HepG2 (cell line): ENCODE data around the gene VSIR. TPM values are rescaled to one million over a fixed set of nuclear protein-coding genes. Genes with fewer than 3 reads are reported as not detected.

ENCODE experiments used
- ATAC-seq: fragments of 200-7000 bp; cut with Tn5 transposase; 3 replicates; pipeline ENCODE4 v1.9.1; 2020; ENCODE audit warnings: mild to moderate bottlenecking, moderate library complexity
- BruUV-seq: library from RNA; stranded (reverse); fragments of 400-500 nt; replicated peaks from 2 replicates; lab custom pipeline; 2021; lab: Mats Ljungman, UMichigan
- CTCF ChIA-PET: fragments of 300-600 bp; formaldehyde crosslinking; extraction: SDS; loops from one replicate; lab custom pipeline; 2021; ENCODE audit warnings: low total read pairs, inconsistent platforms, low intra/inter-chr PET ratio; lab: Yijun Ruan, JAX
- POLR2A ChIA-PET: fragments of 350-600 bp; sonication (Branson Sonifier 250); formaldehyde crosslinking; loops from one replicate; lab custom pipeline; 2020; ENCODE audit warnings: antibody characterized with exemption, inconsistent platforms; lab: Yijun Ruan, JAX
- DNase-seq: peaks from one replicate; pipeline ENCODE4 v3.0.0-alpha.2; 2015; ENCODE audit warnings: low spot score
- FAIRE-seq: peaks from 3 replicates; lab custom pipeline; 2011; peaks lifted over from hg19 to GRCh38; lab: Jason Lieb, UNC
- H2AFZ ChIP-seq: one replicate; pipeline ENCODE4 v1.6.1; 2011; ENCODE audit warnings: low read length, inconsistent platforms
- H3K27ac ChIP-seq: fragments of 300-600 bp; 3 replicates; pipeline ENCODE4 v1.8.0; 2011; ENCODE audit warnings: mixed run types, mild to moderate bottlenecking, mixed read lengths, low read length, inconsistent platforms; ENCODE audit not compliant: insufficient read depth; ENCODE audit errors: extremely low read length
- H3K27me3 ChIP-seq, 2 experiments: fragments of 200-600 bp in 1 of 2; 2 replicates in 1 of 2; 3 replicates in 1 of 2; pipeline versions ENCODE4 v1.6.0 to v1.8.0; 2011; ENCODE audit warnings: low read length in 2 of 2, mild to moderate bottlenecking in 2 of 2, moderate library complexity in 2 of 2, inconsistent platforms in 1 of 2; ENCODE audit not compliant: insufficient read depth in 2 of 2, control insufficient read depth in 1 of 2
- H3K36me3 ChIP-seq, 2 experiments: fragments of 200-600 bp in 1 of 2; replicated peaks in 1 of 2; 2 replicates in 1 of 2; 3 replicates in 1 of 2; pipeline versions ENCODE4 v1.5.1 to v1.8.0; 2011; ENCODE audit warnings: low read length in 2 of 2, inconsistent platforms in 1 of 2; ENCODE audit not compliant: insufficient read depth in 2 of 2, control insufficient read depth in 1 of 2
- H3K4me1 ChIP-seq: 2 replicates; pipeline ENCODE4 v1.5.1; 2012; ENCODE audit warnings: low read length, inconsistent platforms; ENCODE audit not compliant: insufficient read depth
- H3K4me2 ChIP-seq: 2 replicates; pipeline ENCODE4 v1.6.0; 2011; ENCODE audit warnings: low read depth, low read length, inconsistent platforms
- H3K4me3 ChIP-seq, 3 experiments: fragments of 200-600 bp in 1 of 3; sonication (generic), shearing (Covaris generic) in 1 of 3; replicated peaks in 1 of 3; 2 replicates each; pipeline ENCODE4 v1.5.1; 2011 to 2016; ENCODE audit warnings: low read length in 3 of 3, inconsistent platforms in 2 of 3, low read depth in 2 of 3, mild to moderate bottlenecking in 2 of 3, control low read depth in 1 of 3, mixed read lengths in 1 of 3; ENCODE audit not compliant: insufficient read depth in 1 of 3
- H3K79me2 ChIP-seq: one replicate; pipeline ENCODE4 v1.6.1; 2011; ENCODE audit warnings: low read length, inconsistent platforms; ENCODE audit not compliant: insufficient read depth
- H3K9ac ChIP-seq: 2 replicates; pipeline ENCODE4 v1.6.0; 2011; ENCODE audit warnings: mild to moderate bottlenecking, low read depth, low read length, inconsistent platforms; ENCODE audit not compliant: insufficient read depth
- H3K9me3 ChIP-seq: 2 replicates; pipeline ENCODE4 v1.5.1; 2012; ENCODE audit warnings: mild to moderate bottlenecking, low read length
- H4K20me1 ChIP-seq: 2 replicates; pipeline ENCODE4 v1.6.0; 2011; ENCODE audit warnings: inconsistent platforms, mild to moderate bottlenecking, low read length, moderate library complexity; ENCODE audit not compliant: insufficient read depth
- ARHGAP35 ChIP-seq: sonication (generic); formaldehyde crosslinking; IDR thresholded peaks from 2 replicates; pipeline ENCODE4 v1.9.0; 2022; ENCODE audit warnings: mild to moderate bottlenecking, inconsistent platforms, moderate library complexity, missing genetic modification reagents, borderline replicate concordance
- CTCF ChIP-seq: sonication (generic); formaldehyde crosslinking; IDR thresholded peaks from 2 replicates; pipeline ENCODE4 v1.5.0; 2020; ENCODE audit warnings: mild to moderate bottlenecking, missing genetic modification reagents, moderate library complexity
- MZF1 ChIP-seq: sonication (generic); formaldehyde crosslinking; IDR thresholded peaks from 2 replicates; pipeline ENCODE4 v1.8.1; 2023; ENCODE audit warnings: mild to moderate bottlenecking, missing genetic modification reagents, borderline replicate concordance
- NR2C2 ChIP-seq: sonication (generic); formaldehyde crosslinking; IDR thresholded peaks from 2 replicates; pipeline ENCODE4 v1.4.0; 2020; ENCODE audit warnings: missing genetic modification reagents, mild to moderate bottlenecking, moderate library complexity, borderline replicate concordance
- NR2F6 ChIP-seq, 2 experiments: IDR thresholded peaks; 2 replicates each; pipeline ENCODE4 v1.6.1; 2016; ENCODE audit warnings: antibody characterized with exemption in 1 of 2, mild to moderate bottlenecking in 1 of 2
- RBAK ChIP-seq: sonication (generic); formaldehyde crosslinking; IDR thresholded peaks from 2 replicates; pipeline ENCODE4 v1.5.1; 2020; ENCODE audit warnings: mild to moderate bottlenecking, missing genetic modification reagents
- SMARCC2 ChIP-seq: fragments of 450-650 bp; IDR thresholded peaks from 2 replicates; pipeline ENCODE4 v1.6.1; 2017; ENCODE audit warnings: antibody characterized with exemption, mild to moderate bottlenecking
- STAG1 ChIP-seq: sonication (generic); formaldehyde crosslinking; IDR thresholded peaks from 2 replicates; pipeline ENCODE4 v1.4.0; 2020; ENCODE audit warnings: missing genetic modification reagents
- TARDBP ChIP-seq: sonication (generic); formaldehyde crosslinking; IDR thresholded peaks from 2 replicates; pipeline ENCODE4 v1.8.0; 2022; ENCODE audit warnings: mild to moderate bottlenecking, missing genetic modification reagents
- WGBS: methylation state at CpG from one replicate; pipeline ENCODE4 v1.1.6; 2017; ENCODE audit warnings: low lambda C conversion rate; 5-methylcytosine and 5-hydroxymethylcytosine counted together
- in situ Hi-C: cut with HindIII; loops from 2 replicates; pipeline ENCODE4 v1.10.0; 2017; ENCODE audit warnings: low pct_unique_long_range_greater_than_20kb; ENCODE audit not compliant: extremely low pct_ligation_motif_present
- intact Hi-C: fragments of 100-400 bp; cut with micrococcal nuclease; formaldehyde crosslinking; loops from one replicate; pipeline ENCODE4 v1.10.0; 2022; ENCODE audit not compliant: unreplicated experiment
- polyA plus RNA-seq, 8 experiments: library from polyadenylated mRNA; depleted of rRNA in 3 of 8; stranded (reverse) in 7 of 8; unstranded in 1 of 8; fragments of >200 nt; fragmentation: Illumina TruSeq in 4 of 8; extraction: Trizol in 4 of 8; gene quantifications; 2 replicates each; pipeline versions ENCODE4 v1.2.1 to v1.2.3, GENCODE V29; 2011 to 2016; ENCODE audit warnings: low read depth in 4 of 8, missing spikeins in 1 of 8, mixed read lengths in 1 of 8; ENCODE audit not compliant: insufficient read depth in 1 of 8
- total RNA-seq, 5 experiments: library from RNA; depleted of rRNA; stranded (reverse); fragments of >200 nt; fragmentation: Illumina TruSeq; extraction: Trizol; gene quantifications; 2 replicates each; pipeline ENCODE4 v1.2.3, GENCODE V29; 2016; ENCODE audit warnings: low read depth in 1 of 5
- TF ChIP-seq, protein P1 (sequence below): sonication (generic); formaldehyde crosslinking; IDR thresholded peaks from 2 replicates; pipeline ENCODE4 v1.5.1; 2020; ENCODE audit warnings: mild to moderate bottlenecking, missing genetic modification reagents, borderline replicate concordance
- TF ChIP-seq, protein P2 (sequence below), 2 experiments: fragments of 450-650 bp in 1 of 2; sonication (generic) in 1 of 2; formaldehyde crosslinking; IDR thresholded peaks; 2 replicates each; pipeline versions ENCODE4 v1.5.0 to v1.8.0; 2020 to 2022; ENCODE audit warnings: mild to moderate bottlenecking in 1 of 2, missing genetic modification reagents in 1 of 2
- TF ChIP-seq, protein P3 (sequence below): sonication (generic); formaldehyde crosslinking; IDR thresholded peaks from 2 replicates; pipeline ENCODE4 v1.4.0; 2020; ENCODE audit warnings: mild to moderate bottlenecking, low read depth, missing genetic modification reagents

The VSIR gene
- total and polyA plus RNA-seq, 2 of the 13 experiments (the other 11 are each of a cell fraction or from before 2014, with no cell fraction given), result 0.44 to 3.2 TPM

- no peak overlapping the region for H3K9ac ChIP-seq
- intact Hi-C loops (no loop called here), in situ Hi-C loops (loop anchor here (5.0 kb wide), 1 partner anchor 396 kb away; no protein-coding TSS in a partner anchor)
- H2AFZ ChIP-seq, result no peak overlapping the region
- no peak for FAIRE-seq
- H3K9me3 ChIP-seq, result no peaks in the 10 kb centered on the region
- no peak overlapping the region for H3K27ac ChIP-seq
- H3K4me2 ChIP-seq, result no peak overlapping the region
- DNase-seq, result no peak
- H4K20me1 ChIP-seq, result no peaks in the 10 kb centered on the region
- peaks cover 1 to 34% of the 10 kb centered on the region in 2 experiments; a peak in 2 of 5 replicates for H3K27me3 ChIP-seq
- 36% methylated on average over 9 of the region's 11 CpGs for WGBS
- TF ChIP-seq NR2F6 (IDR thresholded peaks at IDR 0.05), result no peak
- TF ChIP-seq NR2F6 (CRISPR knock-in tag; IDR thresholded peaks at IDR 0.05), result no peak
- peak; percentile 19; the same call in 1 of the 2 replicates for TF ChIP-seq STAG1 (CRISPR knock-in tag)
- peak; percentile 44 for TF ChIP-seq CTCF (CRISPR knock-in tag)
- TF ChIP-seq NR2C2 (CRISPR knock-in tag), result no peak
- H3K4me1 ChIP-seq, result no peaks in the 10 kb centered on the region
- no peaks in the 10 kb centered on the region for H3K79me2 ChIP-seq
- ChIA-PET CTCF (no interaction called here), POLR2A (no interaction called here)
- BruUV-seq, result no TSS peak
- H3K4me3 ChIP-seq, result no peak overlapping the region
- no peaks in the 10 kb centered on the region for H3K36me3 ChIP-seq
- ATAC-seq, result no peak
Observed at GRCh38 chr10:71703577-71703976, 69.7 kb downstream of the VSIR start.

DNA sequence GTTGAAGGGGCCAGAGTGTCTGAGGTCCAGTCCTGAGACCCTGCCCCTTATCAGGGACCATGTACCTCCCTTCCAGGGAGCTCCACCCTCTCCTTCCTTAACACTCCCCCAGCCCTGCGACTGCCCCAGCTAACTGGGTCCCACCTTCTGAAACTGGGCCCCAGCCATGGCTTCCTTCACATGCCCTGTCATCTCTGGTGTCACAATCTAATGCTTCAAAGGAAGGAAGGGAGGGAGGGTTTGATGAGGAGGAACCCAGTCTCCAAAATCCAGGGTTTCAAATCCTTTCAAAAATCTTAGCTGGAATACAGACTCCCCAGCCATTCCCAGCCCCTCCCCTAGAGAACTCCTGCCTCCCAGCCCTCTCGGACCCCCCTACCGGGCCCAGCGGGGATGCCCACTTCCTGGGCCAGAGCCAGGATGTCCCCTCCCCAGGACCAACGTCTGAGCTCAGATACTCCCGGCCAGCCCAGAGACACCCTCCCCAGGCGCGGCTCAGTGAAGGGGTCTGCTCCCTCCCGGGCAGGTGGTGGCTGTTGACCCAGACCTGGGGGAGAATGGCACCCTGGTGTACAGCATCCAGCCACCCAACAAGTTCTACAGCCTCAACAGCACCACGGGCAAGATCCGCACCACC lies 71.7 kb downstream of the VSIR start:
- Histone ChIP-seq H3K79me2 (no peaks in the 10 kb centered on the region), H3K27me3 (peaks cover 1 to 29% of the 10 kb centered on the region in 2 experiments; a peak in 3 of 5 replicates), H3K36me3 (no peaks in the 10 kb centered on the region), H3K4me2 (no peak overlapping the region), H3K9me3 (no peaks in the 10 kb centered on the region), H4K20me1 (no peaks in the 10 kb centered on the region), H3K9ac (no peak overlapping the region), H3K27ac (no peak overlapping the region), H2AFZ (no peak overlapping the region), H3K4me1 (peaks cover under 1% of the 10 kb centered on the region; the same call in 1 of the 2 replicates), H3K4me3 (no peak overlapping the region)
- CTCF ChIA-PET, result no interaction called here
- in situ Hi-C loops (loop anchor here (5.0 kb wide), 1 partner anchor 394 kb away; no protein-coding TSS in a partner anchor), intact Hi-C loops (no loop called here)
- DNase-seq (no peak), ATAC-seq (no peak), FAIRE-seq (no peak)
- POLR2A ChIA-PET, result no interaction called here
- 28% methylated on average over 3 of the region's 11 CpGs for WGBS
- no TSS peak for BruUV-seq
- TF ChIP-seq, protein P1, sequence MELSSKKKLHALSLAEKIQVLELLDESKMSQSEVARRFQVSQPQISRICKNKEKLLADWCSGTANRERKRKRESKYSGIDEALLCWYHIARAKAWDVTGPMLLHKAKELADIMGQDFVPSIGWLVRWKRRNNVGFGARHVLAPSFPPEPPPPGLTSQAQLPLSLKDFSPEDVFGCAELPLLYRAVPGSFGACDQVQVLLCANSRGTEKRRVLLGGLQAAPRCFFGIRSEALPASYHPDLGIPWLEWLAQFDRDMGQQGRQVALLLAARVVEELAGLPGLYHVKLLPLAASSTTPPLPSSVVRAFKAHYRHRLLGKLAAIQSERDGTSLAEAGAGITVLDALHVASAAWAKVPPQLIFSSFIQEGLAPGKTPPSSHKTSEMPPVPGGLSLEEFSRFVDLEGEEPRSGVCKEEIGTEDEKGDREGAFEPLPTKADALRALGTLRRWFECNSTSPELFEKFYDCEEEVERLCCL, result no peak
- TF ChIP-seq ARHGAP35 (CRISPR knock-in tag) (no peak), MZF1 (CRISPR knock-in tag) (no peak), TARDBP (CRISPR knock-in tag) (no peak), RBAK (CRISPR knock-in tag) (no peak), SMARCC2 (no peak)
- TF ChIP-seq, protein P2, sequence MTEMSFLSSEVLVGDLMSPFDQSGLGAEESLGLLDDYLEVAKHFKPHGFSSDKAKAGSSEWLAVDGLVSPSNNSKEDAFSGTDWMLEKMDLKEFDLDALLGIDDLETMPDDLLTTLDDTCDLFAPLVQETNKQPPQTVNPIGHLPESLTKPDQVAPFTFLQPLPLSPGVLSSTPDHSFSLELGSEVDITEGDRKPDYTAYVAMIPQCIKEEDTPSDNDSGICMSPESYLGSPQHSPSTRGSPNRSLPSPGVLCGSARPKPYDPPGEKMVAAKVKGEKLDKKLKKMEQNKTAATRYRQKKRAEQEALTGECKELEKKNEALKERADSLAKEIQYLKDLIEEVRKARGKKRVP (CRISPR knock-in tag; IDR thresholded peaks at IDR 0.05), result no peak
- TF ChIP-seq, protein P3, sequence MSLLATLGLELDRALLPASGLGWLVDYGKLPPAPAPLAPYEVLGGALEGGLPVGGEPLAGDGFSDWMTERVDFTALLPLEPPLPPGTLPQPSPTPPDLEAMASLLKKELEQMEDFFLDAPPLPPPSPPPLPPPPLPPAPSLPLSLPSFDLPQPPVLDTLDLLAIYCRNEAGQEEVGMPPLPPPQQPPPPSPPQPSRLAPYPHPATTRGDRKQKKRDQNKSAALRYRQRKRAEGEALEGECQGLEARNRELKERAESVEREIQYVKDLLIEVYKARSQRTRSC, result no peak
